Gastroesophageal sphincter (tissue), 4 donors: ENCODE measurements around the gene CAPS. TPM values are rescaled to one million over a fixed set of nuclear protein-coding genes. Genes with fewer than 3 reads are reported as not detected.

Experiments
- ATAC-seq: fragments of 150-250 bp; one replicate; pipeline ENCODE4 v1.9.1; 2016; ENCODE audit warnings: mild to moderate bottlenecking, moderate library complexity
- H3K27ac ChIP-seq, 4 donors: fragments of 200-600 bp; sonication (generic) in 3 of 4; 1 replicate in 3 of 4; 2 replicates in 1 of 4; pipeline ENCODE4 v1.5.1; 2016 to 2019
- H3K27me3 ChIP-seq: fragments of 200-600 bp; sonication (generic); one replicate; pipeline ENCODE4 v1.5.1; 2019
- H3K36me3 ChIP-seq, 2 donors: fragments of 200-600 bp; sonication (generic); one replicate each; pipeline ENCODE4 v1.5.1; 2019; ENCODE audit warnings: control low read depth in 1 of 2
- H3K4me1 ChIP-seq, 3 donors: fragments of 200-600 bp; sonication (generic); 1 replicate in 2 of 3; 2 replicates in 1 of 3; pipeline ENCODE4 v1.5.1; 2016 to 2019; ENCODE audit warnings: control low read depth in 2 of 3
- H3K4me3 ChIP-seq, 2 donors: fragments of 200-600 bp; sonication (generic); one replicate each; pipeline ENCODE4 v1.5.1; 2019; ENCODE audit warnings: mild to moderate bottlenecking in 1 of 2, moderate library complexity in 1 of 2
- H3K9me3 ChIP-seq, 3 donors: fragments of 200-600 bp; sonication (generic); one replicate each; pipeline ENCODE4 v1.5.1; 2017 to 2019; ENCODE audit warnings: control low read depth in 2 of 3
- EP300 ChIP-seq: sonication (generic); formaldehyde crosslinking; IDR thresholded peaks from one replicate; pipeline ENCODE4 v1.6.1; 2017; ENCODE audit warnings: antibody characterized with exemption, mild to moderate bottlenecking
- POLR2A ChIP-seq, 2 donors: fragments of 450-650 bp; IDR thresholded peaks; one replicate each; pipeline ENCODE4 v1.6.1; 2017; ENCODE audit warnings: antibody characterized with exemption in 2 of 2, mild to moderate bottlenecking in 2 of 2, moderate library complexity in 1 of 2
- POLR2AphosphoS5 ChIP-seq: sonication (generic); formaldehyde crosslinking; IDR thresholded peaks from one replicate; pipeline ENCODE4 v1.6.1; 2017; ENCODE audit warnings: antibody characterized with exemption
- WGBS, 2 donors: methylation state at CpG; one replicate each; pipeline ENCODE4 v1.1.5; 2018; ENCODE audit warnings: low coverage in 1 of 2; 5-methylcytosine and 5-hydroxymethylcytosine counted together
- total RNA-seq, 4 donors: library from RNA; depleted of rRNA; stranded (reverse); fragments of >200 nt; gene quantifications; one replicate each; pipeline ENCODE4 v1.1.0, GENCODE V29; 2016
- TF ChIP-seq, protein P1 (sequence below), 4 experiments: fragments of 200-600 bp in 2 of 4; fragments of 450-650 bp in 2 of 4; sonication (generic) in 1 of 4; IDR thresholded peaks; one replicate each; pipeline ENCODE4 v1.5.1; 2017 to 2019; ENCODE audit warnings: antibody characterized with exemption in 4 of 4, mild to moderate bottlenecking in 2 of 4, moderate library complexity in 2 of 4

CAPS gene
- total RNA-seq, 4 donors from 2014 or later = 10.0 to 19.6 (median 15.2) TPM

DNA sequence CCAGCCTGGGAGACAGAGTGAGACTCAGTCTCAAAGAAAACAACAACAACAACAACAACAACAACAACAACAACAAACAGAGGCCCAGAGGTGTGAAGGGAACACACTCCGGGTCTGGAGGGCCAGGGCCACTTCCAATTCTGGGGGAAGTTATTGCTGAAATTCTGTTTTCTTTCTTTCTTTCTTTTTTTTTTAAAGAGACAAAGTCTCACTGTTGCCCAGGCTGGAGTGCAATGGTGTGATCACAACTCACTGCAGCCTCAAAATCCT lies 3.5 kb upstream of the CAPS start:
- no peak for TF ChIP-seq POLR2AphosphoS5
- no peak for TF ChIP-seq EP300
- TF ChIP-seq, protein P1, sequence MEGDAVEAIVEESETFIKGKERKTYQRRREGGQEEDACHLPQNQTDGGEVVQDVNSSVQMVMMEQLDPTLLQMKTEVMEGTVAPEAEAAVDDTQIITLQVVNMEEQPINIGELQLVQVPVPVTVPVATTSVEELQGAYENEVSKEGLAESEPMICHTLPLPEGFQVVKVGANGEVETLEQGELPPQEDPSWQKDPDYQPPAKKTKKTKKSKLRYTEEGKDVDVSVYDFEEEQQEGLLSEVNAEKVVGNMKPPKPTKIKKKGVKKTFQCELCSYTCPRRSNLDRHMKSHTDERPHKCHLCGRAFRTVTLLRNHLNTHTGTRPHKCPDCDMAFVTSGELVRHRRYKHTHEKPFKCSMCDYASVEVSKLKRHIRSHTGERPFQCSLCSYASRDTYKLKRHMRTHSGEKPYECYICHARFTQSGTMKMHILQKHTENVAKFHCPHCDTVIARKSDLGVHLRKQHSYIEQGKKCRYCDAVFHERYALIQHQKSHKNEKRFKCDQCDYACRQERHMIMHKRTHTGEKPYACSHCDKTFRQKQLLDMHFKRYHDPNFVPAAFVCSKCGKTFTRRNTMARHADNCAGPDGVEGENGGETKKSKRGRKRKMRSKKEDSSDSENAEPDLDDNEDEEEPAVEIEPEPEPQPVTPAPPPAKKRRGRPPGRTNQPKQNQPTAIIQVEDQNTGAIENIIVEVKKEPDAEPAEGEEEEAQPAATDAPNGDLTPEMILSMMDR (IDR thresholded peaks at IDR 0.05) = no peak
- no peak for TF ChIP-seq POLR2A (IDR thresholded peaks at IDR 0.05)
- peak overlapping the region in 2 of 4 donors; percentile 35 to 44 for H3K27ac ChIP-seq
- peaks cover 0 to 51% of the 10 kb centered on the region in 2 donors for H3K36me3 ChIP-seq
- no peak for ATAC-seq
- WGBS, 2 donors = 78 to 85% methylated on average over 1 of the region's 1 CpG
- peaks cover 0 to 44% (median 23%) of the 10 kb centered on the region in 3 donors for H3K4me1 ChIP-seq
- H3K9me3 ChIP-seq = no peaks in the 10 kb centered on the region
- no peaks in the 10 kb centered on the region for H3K27me3 ChIP-seq
- H3K4me3 ChIP-seq = no peak overlapping the region

DNA sequence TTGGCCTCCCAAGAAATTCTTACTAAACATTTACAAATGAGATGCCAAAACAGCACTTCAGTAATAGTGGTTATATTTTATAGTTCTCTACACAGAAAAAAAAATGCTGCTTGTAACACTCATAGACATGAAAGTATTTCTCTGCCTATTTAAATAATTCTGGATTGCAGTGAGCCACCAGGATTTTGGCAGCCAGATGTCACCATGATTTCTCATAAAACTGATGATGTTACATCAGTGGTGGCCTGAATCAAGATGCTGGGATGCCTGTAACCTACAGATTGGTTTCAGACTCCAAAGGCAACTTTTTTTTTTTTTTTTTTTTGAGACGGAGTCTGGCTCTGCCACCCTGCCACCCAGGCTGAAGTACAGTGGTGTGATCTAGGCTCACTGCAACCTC lies 2.7 kb upstream of the CAPS start:
- ATAC-seq = no peak
- TF ChIP-seq, protein P1 (IDR thresholded peaks at IDR 0.05) = no peak
- TF ChIP-seq POLR2AphosphoS5 = no peak
- TF ChIP-seq EP300 = no peak
- no peak for TF ChIP-seq POLR2A (IDR thresholded peaks at IDR 0.05)
- 89% methylated on average over 1 of the region's 1 CpG; no CpG with 5 or more reads in 1 of the 2 donors for WGBS, 2 donors
- peaks cover 0 to 44% (median 21%) of the 10 kb centered on the region in 3 donors for H3K4me1 ChIP-seq
- peaks cover 0 to 59% of the 10 kb centered on the region in 2 donors for H3K36me3 ChIP-seq
- no peak overlapping the region for H3K4me3 ChIP-seq
- H3K27ac ChIP-seq = peak overlapping the region in 1 of 4 donors; percentile 35
- no peaks in the 10 kb centered on the region for H3K9me3 ChIP-seq
- no peaks in the 10 kb centered on the region for H3K27me3 ChIP-seq

DNA sequence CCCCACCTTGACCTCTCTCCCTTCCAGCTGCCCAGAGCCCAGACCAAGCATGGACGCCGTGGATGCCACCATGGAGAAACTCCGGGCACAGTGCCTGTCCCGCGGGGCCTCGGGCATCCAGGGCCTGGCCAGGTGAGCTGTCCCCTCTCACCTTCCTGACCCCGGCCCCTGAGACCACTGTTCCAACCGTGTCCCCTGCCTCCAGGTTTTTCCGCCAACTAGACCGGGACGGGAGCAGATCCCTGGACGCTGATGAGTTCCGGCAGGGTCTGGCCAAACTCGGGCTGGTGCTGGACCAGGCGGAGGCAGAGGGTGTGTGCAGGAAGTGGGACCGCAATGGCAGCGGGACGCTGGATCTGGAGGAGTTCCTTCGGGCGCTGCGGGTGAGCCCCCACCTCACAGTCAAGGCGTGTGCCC lies 312 bp downstream of the CAPS start:
- Histone ChIP-seq H3K27me3 (no peaks in the 10 kb centered on the region), H3K36me3 (peaks cover 0 to 73% of the 10 kb centered on the region in 2 donors), H3K4me3 (no peak overlapping the region), H3K9me3 (no peaks in the 10 kb centered on the region), H3K27ac (peak overlapping the region in 3 of 4 donors; percentile 70 to 81 (median 72)), H3K4me1 (peaks cover 0 to 39% (median 21%) of the 10 kb centered on the region in 3 donors)
- WGBS, 2 donors = no CpG with 5 or more reads among the region's 22 CpGs
- TF ChIP-seq, protein P1 (IDR thresholded peaks at IDR 0.05) = no peak
- TF ChIP-seq POLR2A (IDR thresholded peaks at IDR 0.05) (no peak), EP300 (no peak), POLR2AphosphoS5 (no peak)
- ATAC-seq = no peak

DNA sequence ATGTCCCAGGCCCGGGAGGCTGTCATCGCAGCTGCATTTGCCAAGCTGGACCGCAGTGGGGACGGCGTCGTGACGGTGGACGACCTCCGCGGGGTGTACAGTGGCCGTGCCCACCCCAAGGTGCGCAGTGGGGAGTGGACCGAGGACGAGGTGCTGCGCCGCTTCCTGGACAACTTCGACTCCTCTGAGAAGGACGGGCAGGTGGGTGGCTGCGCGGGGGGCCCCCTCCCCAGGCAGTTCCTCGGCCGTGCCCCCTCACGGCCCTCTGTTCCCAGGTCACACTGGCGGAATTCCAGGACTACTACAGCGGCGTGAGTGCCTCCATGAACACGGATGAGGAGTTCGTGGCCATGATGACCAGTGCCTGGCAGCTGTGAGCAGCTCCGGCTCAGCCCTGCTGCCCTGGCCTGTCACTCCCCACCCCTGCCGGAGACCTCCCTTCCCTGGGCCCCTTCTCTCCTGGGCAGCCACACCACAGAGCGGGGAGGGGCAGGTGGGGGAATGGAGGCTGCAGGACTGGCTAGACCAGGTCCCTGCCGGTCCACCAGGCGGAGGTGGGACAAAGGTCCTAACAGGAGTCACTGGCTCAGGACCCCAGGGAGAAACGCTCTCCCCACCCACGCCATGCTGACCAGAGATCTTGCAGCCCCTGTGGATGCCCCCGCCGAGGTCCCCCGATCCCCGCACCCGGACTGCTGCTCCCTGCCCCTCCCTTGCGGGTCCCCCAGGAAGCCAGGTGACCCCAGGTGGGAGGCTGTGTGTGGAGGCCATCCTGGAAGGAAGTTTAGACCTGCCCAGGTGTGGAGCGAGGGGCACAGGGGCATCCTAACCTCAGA lies 1.1 kb downstream of the CAPS start:
- Histone ChIP-seq H3K27ac (peak overlapping the region in 3 of 4 donors; percentile 70 to 81 (median 72)), H3K9me3 (no peaks in the 10 kb centered on the region)

More for the DNA sequence above, 1.1 kb downstream of the CAPS start:
- Histone ChIP-seq H3K4me3 (no peak overlapping the region), H3K4me1 (peaks cover 0 to 39% (median 21%) of the 10 kb centered on the region in 3 donors), H3K36me3 (peaks cover 0 to 73% of the 10 kb centered on the region in 2 donors), H3K27me3 (no peaks in the 10 kb centered on the region)
- ATAC-seq = no peak
- WGBS, 2 donors = 90% methylated on average over 2 of the region's 42 CpGs; no CpG with 5 or more reads in 1 of the 2 donors
- TF ChIP-seq POLR2A (IDR thresholded peaks at IDR 0.05) (no peak), EP300 (no peak), POLR2AphosphoS5 (no peak)
- TF ChIP-seq, protein P1 (IDR thresholded peaks at IDR 0.05) = no peak
